ENCODE data around the gene ERMAP.

The ERMAP gene

GRCh38 chr1:42877380-42877779 is 60.5 kb downstream of the ERMAP start:
- DNase-seq, result no peak

DNA sequence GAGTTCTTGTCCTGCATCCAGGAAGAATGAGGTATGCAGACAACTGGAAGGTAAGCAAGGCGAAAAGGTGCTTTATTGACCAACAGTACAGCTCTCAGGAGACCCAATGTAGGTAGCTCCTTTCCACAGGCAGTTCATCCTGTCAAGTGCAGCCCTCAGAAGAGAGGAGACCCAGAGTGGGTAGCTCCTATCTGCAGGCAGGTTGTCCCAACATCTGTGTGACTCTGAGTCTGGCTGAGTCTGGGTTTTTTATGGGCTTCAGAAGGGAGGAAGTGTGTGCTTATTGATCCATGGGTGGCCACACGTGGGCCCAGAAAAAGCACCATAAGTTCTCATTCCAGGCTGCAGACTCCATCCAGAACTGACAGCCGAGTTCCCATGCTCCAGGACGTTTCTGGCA is 63.5 kb downstream of the ERMAP start:
- no peak for DNase-seq

GRCh38 chr1:42886046-42886739 is 69.3 kb downstream of the ERMAP start:
- no peak for DNase-seq

- DNase-seq, result no peak
Observed at GRCh38 chr1:42886800-42887199, 69.9 kb downstream of the ERMAP start.

- DNase-seq, result no peak
Observed at GRCh38 chr1:42887366-42887765, 70.4 kb downstream of the ERMAP start.

DNA sequence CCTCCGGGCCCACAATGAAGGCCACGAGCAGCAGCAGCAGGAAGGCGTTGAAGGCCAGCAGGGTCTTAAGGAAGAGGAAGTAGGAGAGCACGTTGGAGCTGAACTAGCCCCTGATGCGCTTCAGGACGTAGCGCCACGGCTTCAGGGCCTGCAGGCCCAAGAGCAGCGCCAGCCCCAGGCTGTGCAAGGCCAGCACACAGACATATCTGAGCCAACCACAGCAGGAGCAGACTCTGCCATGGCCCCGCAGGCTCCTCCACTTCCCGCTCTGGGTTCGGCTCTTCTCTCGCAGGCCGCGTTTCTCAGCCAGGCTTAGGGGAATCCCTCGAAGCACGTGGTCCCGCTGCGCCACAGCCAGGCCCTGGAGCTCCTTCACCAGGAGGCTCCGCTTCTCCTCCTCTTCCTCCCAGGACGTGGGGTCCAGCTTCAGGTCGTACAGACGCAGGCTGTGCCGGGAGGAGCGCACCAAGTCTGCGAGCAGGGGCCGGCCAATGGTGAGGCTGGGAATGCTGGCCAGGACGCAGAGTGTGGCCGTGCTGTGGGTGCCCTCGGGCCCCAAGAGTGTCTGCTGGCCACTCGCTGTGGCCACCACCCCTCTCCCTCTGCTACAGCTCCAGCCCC is 71.2 kb downstream of the ERMAP start:
- DNase-seq, result no peak

DNA sequence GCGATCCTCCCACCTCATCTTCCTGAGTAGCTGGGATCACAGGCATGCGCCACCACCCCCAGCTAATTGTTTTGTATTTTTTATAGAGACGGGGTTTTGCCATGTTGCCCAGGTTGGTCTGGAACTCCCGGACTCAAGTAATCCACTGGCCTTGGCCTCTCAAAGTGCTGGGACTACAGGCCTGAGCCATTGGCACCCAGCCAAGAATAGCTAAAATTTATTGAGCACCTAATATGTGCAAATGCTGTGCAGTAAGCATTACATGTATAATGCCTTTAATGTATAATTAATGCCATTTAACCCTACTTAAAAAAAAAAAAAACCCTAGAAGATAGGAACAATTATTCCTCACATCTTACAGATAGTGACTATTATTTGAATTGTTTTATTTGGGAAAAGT is 72.3 kb downstream of the ERMAP start:
- no peak for DNase-seq

GRCh38 chr1:42891465-42892138 is 74.7 kb downstream of the ERMAP start:
- DNase-seq, result no peak
